NCI-H82 treated with DMSO at 0.1 percent for 48 hours (cell line): ENCODE data around the gene BFAR.
"Not testable (repeated sequence)": the region's sequence is repeated elsewhere in the genome, so short reads cannot be mapped to it uniquely, and the experiment has no call there.

Source experiments
- DNase-seq: peaks from one replicate; lab custom pipeline; 2025; ENCODE audit not compliant: unreplicated experiment; lab: John Stamatoyannopoulos, UW

The BFAR gene

GRCh38 chr16:14685870-14686793, 53.4 kb downstream of the BFAR start:
- not testable (repeated sequence) for DNase-seq

GRCh38 chr16:14694129-14694528, 61.4 kb downstream of the BFAR start, which contains the start of gene PLA2G10:
PLA2G10 (minus strand) TSS chr16:14694308; CDS start chr16:14694229, 79 bp downstream.
- not testable (repeated sequence) for DNase-seq

GRCh38 chr16:14701859-14702258, 69.1 kb downstream of the BFAR start:
- not testable (repeated sequence) for DNase-seq

- DNase-seq = not testable (repeated sequence)
These were observed 69.9 kb downstream of the BFAR start for GRCh38 chr16:14702672-14703071.

- DNase-seq = not testable (repeated sequence)
These were observed 70.6 kb downstream of the BFAR start, which contains the start of gene NPIPA3 for GRCh38 chr16:14703156-14704011. NPIPA3 (plus strand) TSS chr16:14703411; CDS start chr16:14708944, 5,533 bp downstream.
